Cardiac septum (tissue), 1 donor: ENCODE results near the gene VDAC2. TPM values are rescaled to one million over a fixed set of nuclear protein-coding genes. Genes with fewer than 3 reads are reported as not detected.

Experiments
- DNase-seq: peaks from one replicate; pipeline ENCODE4 v3.0.0-alpha.2; 2020; ENCODE audit warnings: low spot score
- intact Hi-C: fragments of 100-400 bp; cut with DNase I; formaldehyde crosslinking; loops from one replicate; pipeline ENCODE4 v1.14.0; 2022
- total RNA-seq: library from RNA; stranded (reverse); fragmentation: NEBNext Ultra II Directional; extraction: Animal tissue kit (Norgen Biotek cat#: 25700); gene quantifications from one replicate; pipeline ENCODE4 v1.2.1, GENCODE V29; 2021
- donor health status: DM: no; HTN: no; CAD: no.

VDAC2 gene
- total RNA-seq, 1 donor from 2014 or later = 388 TPM

GRCh38 chr10:75276069-75276872 is 65.7 kb downstream of the VDAC2 start:
- DNase-seq = no peak
- intact Hi-C loops = no loop called here

DNA sequence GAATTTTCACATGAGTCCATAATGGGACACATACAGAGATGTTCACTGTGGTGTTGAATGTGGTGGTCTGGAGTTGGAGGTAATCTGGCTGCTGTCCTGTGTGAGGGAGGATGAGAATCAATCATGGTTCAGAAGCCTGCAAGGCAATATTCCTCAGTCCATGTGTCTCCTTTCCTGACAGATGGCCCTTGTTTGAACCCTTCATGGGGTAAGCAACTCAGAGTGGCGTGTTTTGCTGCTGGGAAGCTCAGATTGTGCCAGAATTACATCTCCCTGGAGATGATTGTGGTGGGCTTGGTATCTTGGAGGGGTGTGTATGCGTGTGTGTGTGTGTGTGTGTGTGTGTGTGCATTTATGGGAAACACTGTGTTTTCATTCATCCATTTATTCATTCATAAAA is 69.6 kb downstream of the VDAC2 start:
- no peak for DNase-seq
- intact Hi-C loops = no loop called here

Other genes starting within 250 kb of the VDAC2 start
- 25.7 TPM for gene SAMD8, start 99.1 kb upstream of the VDAC2 start, total RNA-seq
- gene COMTD1, start 25.2 kb downstream of the VDAC2 start, total RNA-seq = 29.2 TPM
- 3.3 TPM for gene ZNF503, start 191.0 kb downstream of the VDAC2 start, total RNA-seq
- gene LRMDA, start 220.8 kb downstream of the VDAC2 start, total RNA-seq = 4.5 TPM